IMR-90 (cell line): ENCODE results near the gene EEPD1. TPM values are rescaled to one million over a fixed set of nuclear protein-coding genes. Genes with fewer than 3 reads are reported as not detected.

ENCODE experiments used
- ATAC-seq: fragments of 200-7000 bp; cut with Tn5 transposase; 2 replicates; pipeline ENCODE4 v1.9.1; 2020; ENCODE audit warnings: low read depth, mild to moderate bottlenecking, moderate library complexity
- BruUV-seq: library from RNA; stranded (reverse); fragments of 400-500 nt; replicated peaks from 2 replicates; lab custom pipeline; 2021; lab: Mats Ljungman, UMichigan
- CTCF ChIA-PET: fragments of 300-600 bp; formaldehyde crosslinking; extraction: SDS; loops from one replicate; lab custom pipeline; 2021; ENCODE audit warnings: antibody characterized with exemption; lab: Yijun Ruan, JAX
- POLR2A ChIA-PET: fragments of 300-600 bp; sonication (Branson Sonifier 250); formaldehyde crosslinking; loops from one replicate; lab custom pipeline; 2022; ENCODE audit warnings: antibody characterized with exemption; ENCODE audit not compliant: unreplicated experiment; lab: Charles Lee
- DNase-seq: peaks from one replicate; pipeline ENCODE4 v3.0.0; 2013
- H2AFZ ChIP-seq: replicated peaks from 2 replicates; pipeline ENCODE3; 2013; ENCODE audit warnings: low read length, mild to moderate bottlenecking; ENCODE audit not compliant: poor library complexity
- H2AK5ac ChIP-seq: 2 replicates; pipeline ENCODE4 v1.6.1; 2013; ENCODE audit warnings: low read depth, low read length, inconsistent platforms
- H2AK9ac ChIP-seq: replicated peaks from 2 replicates; pipeline ENCODE3; 2013; ENCODE audit warnings: mild to moderate bottlenecking, low read depth, low read length, moderate library complexity; ENCODE audit not compliant: poor library complexity
- H2BK120ac ChIP-seq: 2 replicates; pipeline ENCODE4 v1.6.1; 2013; ENCODE audit warnings: low read depth, low read length, inconsistent platforms
- H2BK15ac ChIP-seq: 3 replicates; pipeline ENCODE4 v1.6.1; 2013; ENCODE audit warnings: low read depth, low read length, inconsistent platforms
- H2BK20ac ChIP-seq: 2 replicates; pipeline ENCODE4 v1.6.1; 2013; ENCODE audit warnings: low read depth, mild to moderate bottlenecking, inconsistent platforms, low read length, moderate library complexity
- H2BK5ac ChIP-seq: 2 replicates; pipeline ENCODE4 v1.6.1; 2013; ENCODE audit warnings: mild to moderate bottlenecking, low read depth, low read length, inconsistent platforms; ENCODE audit not compliant: poor library complexity, severe bottlenecking
- H3K14ac ChIP-seq: replicated peaks from 2 replicates; pipeline ENCODE4 v1.6.1; 2013; ENCODE audit warnings: low read depth, low read length, inconsistent platforms
- H3K18ac ChIP-seq: 2 replicates; pipeline ENCODE4 v1.6.1; 2013; ENCODE audit warnings: low read depth, low read length, control low read depth
- H3K23ac ChIP-seq: 2 replicates; pipeline ENCODE4 v1.6.1; 2013; ENCODE audit warnings: low read depth, low read length, inconsistent platforms
- H3K27ac ChIP-seq: 2 replicates; pipeline ENCODE4 v1.5.1; 2013; ENCODE audit warnings: mild to moderate bottlenecking, control low read depth, low read length; ENCODE audit not compliant: insufficient read depth
- H3K27me3 ChIP-seq: 2 replicates; pipeline ENCODE4 v1.6.1; 2013; ENCODE audit warnings: low read length; ENCODE audit not compliant: control insufficient read depth, insufficient read depth
- H3K36me3 ChIP-seq: 2 replicates; pipeline ENCODE4 v1.6.1; 2013; ENCODE audit warnings: low read length, mixed read lengths; ENCODE audit not compliant: control insufficient read depth, insufficient read depth
- H3K4ac ChIP-seq: 2 replicates; pipeline ENCODE4 v1.6.1; 2013; ENCODE audit warnings: low read depth, low read length, inconsistent platforms
- H3K4me1 ChIP-seq: 2 replicates; pipeline ENCODE4 v1.6.1; 2013; ENCODE audit warnings: low read length, mixed read lengths; ENCODE audit not compliant: control insufficient read depth, insufficient read depth
- H3K4me2 ChIP-seq: 2 replicates; pipeline ENCODE4 v1.6.1; 2013; ENCODE audit warnings: low read depth, mild to moderate bottlenecking, control low read depth, low read length, moderate library complexity
- H3K4me3 ChIP-seq: 2 replicates; pipeline ENCODE4 v1.5.1; 2013; ENCODE audit warnings: low read depth, mild to moderate bottlenecking, control low read depth, low read length, moderate library complexity; ENCODE audit not compliant: insufficient read depth
- H3K56ac ChIP-seq: 2 replicates; pipeline ENCODE4 v1.6.1; 2013; ENCODE audit warnings: low read length, inconsistent platforms; ENCODE audit not compliant: insufficient read depth; ENCODE audit errors: extremely low read depth
- H3K79me1 ChIP-seq, 2 experiments: 2 replicates each; pipeline ENCODE4 v1.6.1; 2013; ENCODE audit warnings: low read length in 2 of 2, inconsistent platforms in 1 of 2, low read depth in 1 of 2
- H3K9ac ChIP-seq: 2 replicates; pipeline ENCODE4 v1.6.1; 2013; ENCODE audit warnings: low read depth, low read length, control low read depth
- H3K9me1 ChIP-seq: 2 replicates; pipeline ENCODE4 v1.6.1; 2013; ENCODE audit warnings: low read length, inconsistent platforms; ENCODE audit not compliant: insufficient read depth
- H3K9me3 ChIP-seq: 2 replicates; pipeline ENCODE4 v1.6.1; 2013; ENCODE audit warnings: low read length; ENCODE audit not compliant: control insufficient read depth, insufficient read depth
- H4K20me1 ChIP-seq: 2 replicates; pipeline ENCODE4 v1.6.1; 2013; ENCODE audit warnings: low read length, inconsistent platforms; ENCODE audit not compliant: insufficient read depth
- H4K5ac ChIP-seq: 2 replicates; pipeline ENCODE4 v1.6.1; 2013; ENCODE audit warnings: mild to moderate bottlenecking, low read depth, low read length, control low read depth
- H4K8ac ChIP-seq, 2 experiments: 2 replicates each; pipeline ENCODE4 v1.6.1; 2013; ENCODE audit warnings: low read depth in 2 of 2, low read length in 2 of 2, control low read depth in 1 of 2, inconsistent platforms in 1 of 2
- H4K91ac ChIP-seq: 2 replicates; pipeline ENCODE4 v1.6.1; 2013; ENCODE audit warnings: low read depth, low read length, inconsistent platforms; ENCODE audit not compliant: insufficient read depth
- BHLHE40 ChIP-seq: fragments of 150-350 bp; IDR thresholded peaks from 2 replicates; pipeline ENCODE4 v1.6.1; 2016; ENCODE audit warnings: mild to moderate bottlenecking, low read depth, low read length
- CHD1 ChIP-seq: IDR thresholded peaks from 2 replicates; pipeline ENCODE4 v1.6.1; 2012; ENCODE audit warnings: low read depth, low read length, improper control_type of control experiment
- MAFK ChIP-seq: IDR thresholded peaks from 2 replicates; pipeline ENCODE4 v1.6.1; 2012; ENCODE audit warnings: low read depth, low read length, improper control_type of control experiment
- MAZ ChIP-seq: IDR thresholded peaks from 2 replicates; pipeline ENCODE4 v1.6.1; 2012; ENCODE audit warnings: low read depth, mild to moderate bottlenecking, low read length, improper control_type of control experiment, moderate library complexity, borderline replicate concordance
- MXI1 ChIP-seq: IDR thresholded peaks from 2 replicates; pipeline ENCODE4 v1.6.1; 2012; ENCODE audit warnings: low read depth, mild to moderate bottlenecking, low read length, moderate library complexity, borderline replicate concordance
- NFE2L2 ChIP-seq: fragments of 150-350 bp; IDR thresholded peaks from 2 replicates; pipeline ENCODE4 v1.6.1; 2016; ENCODE audit warnings: low read depth, mild to moderate bottlenecking, low read length
- POLR2A ChIP-seq: IDR thresholded peaks from 2 replicates; pipeline ENCODE4 v1.6.1; 2012; ENCODE audit warnings: mild to moderate bottlenecking, low read depth, low read length
- RAD21 ChIP-seq: IDR thresholded peaks from 2 replicates; pipeline ENCODE4 v1.6.1; 2012; ENCODE audit warnings: low read length, improper control_type of control experiment
- RCOR1 ChIP-seq: IDR thresholded peaks from 2 replicates; pipeline ENCODE4 v1.6.1; 2012; ENCODE audit warnings: mild to moderate bottlenecking, low read length, improper control_type of control experiment; ENCODE audit not compliant: insufficient replicate concordance
- RFX5 ChIP-seq: IDR thresholded peaks from 2 replicates; pipeline ENCODE4 v1.8.0; 2012; ENCODE audit warnings: low read depth, mild to moderate bottlenecking, low read length, moderate library complexity
- SMC3 ChIP-seq: fragments of 150-350 bp; IDR thresholded peaks from 2 replicates; pipeline ENCODE4 v1.6.1; 2016; ENCODE audit warnings: low read depth, mild to moderate bottlenecking, antibody characterized with exemption, low read length, moderate library complexity
- WGBS, 2 experiments: methylation state at CpG; one replicate each; pipeline versions ENCODE4 v1.1.5 to v1.1.7; 2013; ENCODE audit warnings: missing lambda C conversion rate in 2 of 2; ENCODE audit not compliant: insufficient read length in 1 of 2; ENCODE audit errors: extremely low coverage in 2 of 2; 5-methylcytosine and 5-hydroxymethylcytosine counted together
- dilution Hi-C: fragments of 300-500 bp; cut with HindIII; formaldehyde crosslinking; loops from one replicate; pipeline ENCODE4 v1.14.3; 2018; ENCODE audit warnings: low sequenced_read_pairs; ENCODE audit not compliant: unreplicated experiment
- in situ Hi-C: fragments of 300-500 bp; cut with MboI; formaldehyde crosslinking; loops from 3 replicates; pipeline ENCODE4 v1.14.3; 2019; ENCODE audit warnings: low sequenced_read_pairs, inconsistent platforms, mixed read lengths
- intact Hi-C: fragments of 100-400 bp; cut with micrococcal nuclease; formaldehyde crosslinking; loops from 2 replicates; pipeline ENCODE4 v1.10.0; 2022
- polyA plus RNA-seq, 3 experiments: library from polyadenylated mRNA; depleted of rRNA; stranded (reverse); fragments of >200 nt; gene quantifications; 2 replicates each; pipeline ENCODE4 v1.2.3, GENCODE V29; 2012; ENCODE audit warnings: low replicate concordance in 1 of 3
- total RNA-seq: library from RNA; depleted of rRNA; stranded (reverse); fragments of >200 nt; gene quantifications from 2 replicates; pipeline ENCODE4 v1.2.3, GENCODE V29; 2012
- TF ChIP-seq, protein P1 (sequence below): conservative IDR thresholded peaks from 2 replicates; pipeline ENCODE4 v1.5.1; 2012; ENCODE audit warnings: mild to moderate bottlenecking, low read depth, low read length, improper control_type of control experiment
- TF ChIP-seq, protein P2 (sequence below): fragments of 150-350 bp; IDR thresholded peaks from 2 replicates; pipeline ENCODE4 v1.6.1; 2016; ENCODE audit warnings: low read depth, mild to moderate bottlenecking, low read length, moderate library complexity, borderline replicate concordance

EEPD1 gene
- total and polyA plus RNA-seq, 2 of the 4 experiments (the other 2 are of a cell fraction), result 7.3 to 15.2 TPM

DNA sequence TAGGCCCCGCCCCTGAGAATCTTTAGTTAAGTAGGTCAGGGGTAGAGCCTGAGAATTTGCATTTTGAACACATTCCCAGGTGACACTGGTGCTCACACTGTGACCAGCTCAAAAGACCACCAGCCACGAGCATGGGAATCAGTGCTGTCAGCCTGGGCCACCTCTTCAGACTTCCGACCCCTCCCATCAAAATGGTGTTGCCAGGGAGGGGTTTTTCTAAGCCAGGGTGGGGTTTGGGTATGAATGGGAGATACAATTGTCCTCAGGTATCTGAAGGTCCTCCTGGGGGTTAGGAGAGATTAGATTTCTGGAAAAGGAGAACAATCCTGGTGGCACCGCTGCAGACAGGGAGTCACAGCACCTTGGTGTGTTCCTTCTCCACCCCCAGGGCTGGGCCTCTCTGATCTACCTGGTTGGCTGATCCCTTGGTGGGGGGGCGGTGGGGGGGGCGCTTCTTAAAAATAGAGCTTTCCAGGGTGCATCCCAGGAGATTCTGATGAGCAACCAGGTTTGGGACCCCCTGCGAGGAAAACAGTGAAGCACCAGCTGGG, 125.1 kb downstream of the EEPD1 start:
- Histone ChIP-seq H4K8ac (peak overlapping the region in 1 of 2 experiments; percentile 52; a peak in 1 of 4 replicates), H3K18ac (peak overlapping the region; percentile 22; the same call in 1 of the 2 replicates), H3K36me3 (no peaks in the 10 kb centered on the region), H3K4me2 (peak overlapping the region; percentile 72), H2BK120ac (peak overlapping the region; percentile 12), H3K14ac (peak overlapping the region; percentile 23; the same call in 1 of the 2 replicates), H3K9me1 (peaks cover 17% of the 10 kb centered on the region), H3K79me1 (peaks cover 5 to 30% of the 10 kb centered on the region in 2 experiments; a peak in 3 of 4 replicates), H2AFZ (no peak overlapping the region), H3K4me1 (peaks cover 42% of the 10 kb centered on the region), H3K27me3 (no peaks in the 10 kb centered on the region), H2BK15ac (no peak overlapping the region; the same call in 2 of the 3 replicates), H3K56ac (no peak overlapping the region), H3K9ac (no peak overlapping the region), H3K9me3 (no peaks in the 10 kb centered on the region), H4K91ac (peak overlapping the region; percentile 19; the same call in 1 of the 2 replicates), H3K4me3 (no peak overlapping the region), H4K20me1 (no peaks in the 10 kb centered on the region), H3K27ac (peak overlapping the region; percentile 18; the same call in 1 of the 2 replicates), H2BK20ac (no peak overlapping the region), H2AK9ac (no peak overlapping the region), H2BK5ac (no peak overlapping the region), H2AK5ac (no peak overlapping the region), H3K23ac (0 out of 2 replicates have a peak overlapping the region, but pooled peaks have one; percentile 9), H4K5ac (peak overlapping the region; percentile 19), H3K4ac (peak overlapping the region; percentile 13)
- intact Hi-C loops, result no loop called here
- in situ Hi-C loops, result no loop called here
- no peak for DNase-seq
- dilution Hi-C loops, result no loop called here
- POLR2A ChIA-PET, result no interaction called here
- BruUV-seq, result no TSS peak
- CTCF ChIA-PET, result no interaction called here
- WGBS, 2 experiments, result no CpG with 5 or more reads among the region's 7 CpGs
- TF ChIP-seq NFE2L2 (no peak), MAZ (no peak), RAD21 (no peak), POLR2A (no peak), RFX5 (no peak), BHLHE40 (no peak), MAFK (no peak), RCOR1 (no peak), SMC3 (no peak), CHD1 (no peak), MXI1 (no peak)
- TF ChIP-seq, protein P1, sequence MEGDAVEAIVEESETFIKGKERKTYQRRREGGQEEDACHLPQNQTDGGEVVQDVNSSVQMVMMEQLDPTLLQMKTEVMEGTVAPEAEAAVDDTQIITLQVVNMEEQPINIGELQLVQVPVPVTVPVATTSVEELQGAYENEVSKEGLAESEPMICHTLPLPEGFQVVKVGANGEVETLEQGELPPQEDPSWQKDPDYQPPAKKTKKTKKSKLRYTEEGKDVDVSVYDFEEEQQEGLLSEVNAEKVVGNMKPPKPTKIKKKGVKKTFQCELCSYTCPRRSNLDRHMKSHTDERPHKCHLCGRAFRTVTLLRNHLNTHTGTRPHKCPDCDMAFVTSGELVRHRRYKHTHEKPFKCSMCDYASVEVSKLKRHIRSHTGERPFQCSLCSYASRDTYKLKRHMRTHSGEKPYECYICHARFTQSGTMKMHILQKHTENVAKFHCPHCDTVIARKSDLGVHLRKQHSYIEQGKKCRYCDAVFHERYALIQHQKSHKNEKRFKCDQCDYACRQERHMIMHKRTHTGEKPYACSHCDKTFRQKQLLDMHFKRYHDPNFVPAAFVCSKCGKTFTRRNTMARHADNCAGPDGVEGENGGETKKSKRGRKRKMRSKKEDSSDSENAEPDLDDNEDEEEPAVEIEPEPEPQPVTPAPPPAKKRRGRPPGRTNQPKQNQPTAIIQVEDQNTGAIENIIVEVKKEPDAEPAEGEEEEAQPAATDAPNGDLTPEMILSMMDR, result no peak
- TF ChIP-seq, protein P2, sequence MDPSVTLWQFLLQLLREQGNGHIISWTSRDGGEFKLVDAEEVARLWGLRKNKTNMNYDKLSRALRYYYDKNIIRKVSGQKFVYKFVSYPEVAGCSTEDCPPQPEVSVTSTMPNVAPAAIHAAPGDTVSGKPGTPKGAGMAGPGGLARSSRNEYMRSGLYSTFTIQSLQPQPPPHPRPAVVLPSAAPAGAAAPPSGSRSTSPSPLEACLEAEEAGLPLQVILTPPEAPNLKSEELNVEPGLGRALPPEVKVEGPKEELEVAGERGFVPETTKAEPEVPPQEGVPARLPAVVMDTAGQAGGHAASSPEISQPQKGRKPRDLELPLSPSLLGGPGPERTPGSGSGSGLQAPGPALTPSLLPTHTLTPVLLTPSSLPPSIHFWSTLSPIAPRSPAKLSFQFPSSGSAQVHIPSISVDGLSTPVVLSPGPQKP, result no peak
- ATAC-seq, result no peak
